Muscle layer of duodenum (tissue), 2 donors: ENCODE results near the gene RPAIN.

Experiments
- H3K27ac ChIP-seq: one replicate; pipeline ENCODE4 v1.7.0; 2013; ENCODE audit warnings: mild to moderate bottlenecking, low read length
- H3K27me3 ChIP-seq: one replicate; pipeline ENCODE4 v1.7.0; 2013; ENCODE audit warnings: low read depth, mild to moderate bottlenecking, control low read depth, low read length
- H3K36me3 ChIP-seq, 2 donors: one replicate each; pipeline ENCODE4 v1.7.0; 2013; ENCODE audit warnings: low read length in 2 of 2, control low read depth in 1 of 2, mild to moderate bottlenecking in 1 of 2; ENCODE audit not compliant: insufficient read depth in 2 of 2, control insufficient read depth in 1 of 2
- H3K4me1 ChIP-seq, 2 donors: one replicate each; pipeline ENCODE4 v1.7.0; 2013; ENCODE audit warnings: low read length in 2 of 2, mild to moderate bottlenecking in 2 of 2, control low read depth in 1 of 2, moderate library complexity in 1 of 2; ENCODE audit not compliant: insufficient read depth in 2 of 2, control insufficient read depth in 1 of 2
- H3K4me3 ChIP-seq, 2 donors: one replicate each; pipeline ENCODE4 v1.7.0; 2013; ENCODE audit warnings: low read length in 2 of 2, low read depth in 1 of 2, mild to moderate bottlenecking in 1 of 2
- H3K9me3 ChIP-seq, 2 donors: one replicate each; pipeline ENCODE4 v1.7.0; 2013; ENCODE audit warnings: low read length in 2 of 2, control low read depth in 1 of 2, mild to moderate bottlenecking in 1 of 2; ENCODE audit not compliant: control insufficient read depth in 1 of 2
- donor health status: healthy.

Gene RPAIN

DNA sequence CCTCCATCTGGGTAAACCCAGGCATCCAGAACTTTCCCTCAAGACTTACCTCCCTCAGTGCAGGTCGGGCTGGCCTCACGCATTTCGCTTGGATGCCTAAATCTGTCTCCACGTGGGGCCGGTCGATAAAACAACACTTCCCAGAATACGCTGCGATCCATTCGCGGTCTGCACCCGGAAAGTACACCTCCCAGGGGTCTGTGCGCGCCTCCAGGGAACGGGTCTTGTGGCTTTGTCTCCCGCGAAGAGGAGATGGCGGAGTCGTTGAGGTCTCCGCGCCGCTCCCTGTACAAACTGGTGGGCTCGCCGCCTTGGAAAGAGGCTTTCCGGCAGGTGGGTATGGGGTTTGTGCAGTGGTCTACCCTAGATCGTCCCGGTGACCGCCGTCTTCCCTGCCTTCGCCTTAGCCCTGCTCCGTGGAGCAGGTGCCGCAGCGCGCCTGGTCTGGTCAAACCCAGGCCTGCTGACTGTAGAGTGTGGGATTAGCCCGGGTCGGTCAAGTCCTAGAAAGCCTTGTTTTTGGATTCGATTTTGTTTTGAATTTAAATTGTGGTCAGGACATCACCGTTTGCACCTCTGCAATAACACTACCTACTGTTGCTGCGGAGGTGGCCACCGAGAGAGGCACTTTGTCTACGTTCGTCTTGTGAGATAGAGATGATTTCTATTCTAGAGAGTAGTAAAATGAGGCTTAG lies at the start of gene RPAIN:
TSS of gene RPAIN (plus strand) at position 224 of the 695 bp plus-strand sequence. CDS start at position 253, 29 bp downstream.
- H3K27ac ChIP-seq = peak within 1 kb of the TSS; percentile 96
- peaks cover 0 to 25% of the 10 kb centered on the region in 2 donors for H3K4me1 ChIP-seq
- peaks cover 23 to 39% of the 10 kb centered on the region in 2 donors for H3K36me3 ChIP-seq

DNA sequence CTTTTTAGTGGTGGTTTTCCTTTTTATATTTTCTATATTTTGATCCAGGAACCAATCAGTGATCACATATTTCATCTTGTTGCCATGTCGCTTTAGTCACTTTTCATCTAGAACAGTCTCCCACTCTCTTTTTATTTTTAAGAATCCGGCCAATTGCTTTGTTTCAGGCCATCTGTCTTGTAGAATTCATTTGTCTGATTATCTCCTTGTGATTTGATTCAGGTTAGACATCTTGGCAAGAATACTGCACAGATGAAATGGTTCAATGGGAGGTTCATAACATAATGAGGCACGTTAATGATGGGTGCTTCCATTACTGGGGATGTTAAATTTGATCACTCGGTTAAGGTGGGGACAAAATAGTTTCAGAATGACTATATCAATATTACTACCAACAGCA lies 49.6 kb upstream of the RPAIN start:
- Histone ChIP-seq H3K27ac (no peak overlapping the region), H3K36me3 (peaks cover 35 to 80% of the 10 kb centered on the region in 2 donors), H3K27me3 (no peaks in the 10 kb centered on the region), H3K4me3 (no peak overlapping the region), H3K4me1 (no peaks in the 10 kb centered on the region), H3K9me3 (no peaks in the 10 kb centered on the region)

More for the DNA sequence above, at the start of gene RPAIN:
- H3K4me3 ChIP-seq = peak within 1 kb of the TSS; percentile 86 to 98
- no peaks in the 10 kb centered on the region for H3K9me3 ChIP-seq
- H3K27me3 ChIP-seq = no peaks in the 10 kb centered on the region

GRCh38 chr17:5373112-5373511 lies 46.9 kb upstream of the RPAIN start:
- H3K27me3 ChIP-seq = no peaks in the 10 kb centered on the region
- no peak overlapping the region for H3K4me3 ChIP-seq
- H3K36me3 ChIP-seq = peaks cover 48 to 75% of the 10 kb centered on the region in 2 donors
- H3K27ac ChIP-seq = no peak overlapping the region
- H3K4me1 ChIP-seq = no peaks in the 10 kb centered on the region
- H3K9me3 ChIP-seq = no peaks in the 10 kb centered on the region

GRCh38 chr17:5378566-5379207 lies 41.3 kb upstream of the RPAIN start:
- Histone ChIP-seq H3K27me3 (no peaks in the 10 kb centered on the region), H3K27ac (no peak overlapping the region), H3K36me3 (peaks cover 69 to 81% of the 10 kb centered on the region in 2 donors)

DNA sequence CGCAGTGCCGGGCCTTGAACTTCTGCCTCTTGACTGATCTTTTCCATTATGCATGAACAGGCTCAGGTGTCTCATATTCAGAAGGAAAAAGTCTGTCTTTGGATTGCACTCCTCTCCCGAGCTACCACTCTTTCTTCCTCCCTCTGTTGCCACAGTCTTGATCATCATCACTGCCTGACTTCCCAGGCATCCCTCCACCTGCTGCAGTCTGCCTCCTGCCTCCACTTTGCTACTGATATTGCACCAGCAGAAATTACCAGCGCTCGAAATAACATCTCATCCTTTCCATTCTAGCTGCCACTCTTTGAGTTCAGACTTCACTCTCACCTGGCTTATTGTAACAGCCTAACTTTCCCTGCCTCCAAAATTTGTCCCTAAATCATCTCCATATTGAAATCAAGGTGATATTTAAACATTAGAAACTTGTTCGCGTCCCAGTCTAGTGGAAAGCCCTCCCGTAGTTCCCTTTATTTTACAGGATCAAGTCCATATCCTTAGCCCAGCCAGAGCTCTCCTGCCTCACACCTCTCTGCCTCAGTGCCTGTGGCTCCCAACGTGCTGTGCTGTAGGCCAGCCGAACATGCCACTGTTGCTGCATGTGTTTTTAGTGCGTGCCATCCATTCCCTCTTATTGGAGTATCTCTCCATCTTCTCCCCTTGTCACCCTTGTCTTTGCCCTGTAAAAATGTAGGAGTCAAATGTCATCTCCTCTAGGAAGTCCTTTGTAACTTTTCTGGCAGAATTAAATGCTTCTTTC lies 40.5 kb upstream of the RPAIN start:
- H3K27ac ChIP-seq = no peak overlapping the region
- H3K9me3 ChIP-seq = no peaks in the 10 kb centered on the region
- peaks cover 78 to 84% of the 10 kb centered on the region in 2 donors for H3K36me3 ChIP-seq
- H3K4me1 ChIP-seq = no peaks in the 10 kb centered on the region
- no peaks in the 10 kb centered on the region for H3K27me3 ChIP-seq
- no peak overlapping the region for H3K4me3 ChIP-seq

More at GRCh38 chr17:5378566-5379207, 41.3 kb upstream of the RPAIN start:
- Histone ChIP-seq H3K9me3 (no peaks in the 10 kb centered on the region), H3K4me3 (no peak overlapping the region), H3K4me1 (no peaks in the 10 kb centered on the region)

GRCh38 chr17:5380491-5381135 lies 39.4 kb upstream of the RPAIN start:
- Histone ChIP-seq H3K4me3 (no peak overlapping the region), H3K9me3 (no peaks in the 10 kb centered on the region), H3K27ac (no peak overlapping the region), H3K27me3 (no peaks in the 10 kb centered on the region), H3K36me3 (peaks cover 83 to 89% of the 10 kb centered on the region in 2 donors), H3K4me1 (no peaks in the 10 kb centered on the region)

DNA sequence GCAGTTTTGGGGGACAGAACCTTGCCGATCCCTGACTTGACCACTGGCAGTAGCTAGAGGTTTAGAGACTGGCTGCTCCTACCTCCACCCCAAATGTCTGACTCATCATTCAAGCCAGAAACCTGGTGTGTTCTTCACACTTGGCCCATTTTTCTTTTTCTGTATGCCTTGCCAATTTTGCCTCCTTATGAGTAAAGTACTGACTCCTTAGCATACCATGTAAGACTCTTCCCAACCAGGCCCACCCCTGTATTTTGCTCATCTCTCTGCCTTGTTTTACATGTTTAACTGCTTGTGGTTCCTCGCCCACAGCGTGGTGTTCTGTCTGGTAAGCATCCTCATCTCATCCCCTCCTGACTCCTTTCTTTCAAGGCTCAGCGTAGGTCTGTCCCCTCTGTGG lies 38.4 kb upstream of the RPAIN start:
- Histone ChIP-seq H3K27me3 (no peaks in the 10 kb centered on the region), H3K9me3 (no peaks in the 10 kb centered on the region), H3K4me1 (no peaks in the 10 kb centered on the region), H3K27ac (no peak overlapping the region), H3K36me3 (peaks cover 86 to 91% of the 10 kb centered on the region in 2 donors), H3K4me3 (no peak overlapping the region)

GRCh38 chr17:5391678-5392077 lies 28.3 kb upstream of the RPAIN start:
- Histone ChIP-seq H3K27me3 (no peaks in the 10 kb centered on the region), H3K4me3 (no peak overlapping the region), H3K36me3 (peaks cover 68 to 70% of the 10 kb centered on the region in 2 donors), H3K9me3 (no peaks in the 10 kb centered on the region), H3K4me1 (no peaks in the 10 kb centered on the region), H3K27ac (no peak overlapping the region)

DNA sequence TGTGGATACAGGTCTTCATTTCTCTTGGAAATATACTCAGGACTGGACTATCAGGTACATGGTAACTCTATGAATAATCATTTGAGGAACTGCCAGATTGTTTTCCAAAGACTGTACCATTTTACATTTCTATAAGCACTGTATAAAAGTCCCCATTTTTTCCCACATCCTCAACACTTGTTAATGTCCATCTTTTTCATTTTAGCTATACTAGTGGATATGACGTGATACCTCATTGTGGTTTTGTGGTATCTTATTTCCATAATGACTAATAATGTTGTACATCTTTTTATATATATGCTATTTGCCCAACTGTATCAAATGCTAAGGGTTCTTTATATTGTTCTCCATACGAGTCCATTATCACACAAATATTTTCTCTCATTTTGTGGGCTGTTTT lies 23.4 kb upstream of the RPAIN start:
- no peaks in the 10 kb centered on the region for H3K4me1 ChIP-seq
- no peak overlapping the region for H3K27ac ChIP-seq
- H3K9me3 ChIP-seq = no peaks in the 10 kb centered on the region
- peaks cover 50 to 54% of the 10 kb centered on the region in 2 donors for H3K36me3 ChIP-seq
- no peak overlapping the region for H3K4me3 ChIP-seq
- no peaks in the 10 kb centered on the region for H3K27me3 ChIP-seq

DNA sequence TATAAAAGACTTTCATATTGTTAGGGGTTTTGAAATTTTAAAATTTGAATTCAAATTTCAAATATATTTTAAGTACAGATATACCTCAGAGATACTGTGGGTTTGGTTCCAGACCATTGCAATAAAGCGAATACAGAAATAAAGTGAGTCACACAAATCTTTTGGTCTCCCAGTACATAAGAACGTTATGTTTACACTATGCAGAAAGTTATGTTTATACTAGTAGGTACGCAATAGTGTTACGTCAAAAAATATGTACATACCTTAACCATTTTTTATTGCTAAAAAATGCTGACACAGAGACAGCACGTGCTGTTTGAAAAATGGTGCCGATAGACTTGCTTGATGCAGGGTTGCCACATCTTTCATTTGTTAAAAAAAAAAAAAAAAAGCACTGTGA lies 20.2 kb upstream of the RPAIN start:
- H3K27me3 ChIP-seq = no peaks in the 10 kb centered on the region
- no peaks in the 10 kb centered on the region for H3K4me1 ChIP-seq
- peaks cover 42 to 53% of the 10 kb centered on the region in 2 donors for H3K36me3 ChIP-seq
- no peaks in the 10 kb centered on the region for H3K9me3 ChIP-seq
- H3K4me3 ChIP-seq = no peak overlapping the region
- H3K27ac ChIP-seq = no peak overlapping the region

- Histone ChIP-seq H3K9me3 (no peaks in the 10 kb centered on the region), H3K27me3 (no peaks in the 10 kb centered on the region), H3K4me3 (no peak overlapping the region), H3K27ac (no peak overlapping the region), H3K4me1 (no peaks in the 10 kb centered on the region), H3K36me3 (peaks cover 66 to 77% of the 10 kb centered on the region in 2 donors)
These were observed 14.6 kb upstream of the RPAIN start for GRCh38 chr17:5405400-5405799.
